K562 (cell line): ENCODE data around the gene HP. TPM values are rescaled to one million over a fixed set of nuclear protein-coding genes. Genes with fewer than 3 reads are reported as not detected.

Experiments used
- ETV5 ChIP-seq: sonication (generic); formaldehyde crosslinking; IDR thresholded peaks from 2 replicates; pipeline ENCODE4 v1.4.0; 2020; ENCODE audit warnings: low read depth, mild to moderate bottlenecking, missing genetic modification reagents
- FOSL1 ChIP-seq: fragments of 200-800 bp; sonication (Bioruptor generic); conservative IDR thresholded peaks from 2 replicates; pipeline ENCODE4 v1.6.1; 2016; ENCODE audit warnings: missing genetic modification characterization, missing compliant biosample characterization
- HDAC1 ChIP-seq, 2 experiments: fragments of 450-650 bp; IDR thresholded peaks; 2 replicates each; pipeline ENCODE4 v1.6.1; 2016 to 2017; ENCODE audit warnings: inconsistent platforms in 1 of 2, mild to moderate bottlenecking in 1 of 2, moderate library complexity in 1 of 2
- NELFE ChIP-seq: IDR thresholded peaks from 2 replicates; pipeline ENCODE4 v1.6.1; 2011; ENCODE audit warnings: mild to moderate bottlenecking; ENCODE audit not compliant: insufficient read depth, insufficient read length
- PYGO2 ChIP-seq: fragments of 450-650 bp; IDR thresholded peaks from 2 replicates; pipeline ENCODE4 v1.6.1; 2016; ENCODE audit warnings: mild to moderate bottlenecking, missing genetic modification characterization, moderate library complexity, missing compliant biosample characterization
- SMARCB1 ChIP-seq: IDR thresholded peaks from 2 replicates; pipeline ENCODE4 v1.6.1; 2011; ENCODE audit warnings: improper control_type of control experiment, low read depth; ENCODE audit not compliant: insufficient read length
- ZBTB2 ChIP-seq: fragments of 450-650 bp; IDR thresholded peaks from 2 replicates; pipeline ENCODE4 v1.6.1; 2016; ENCODE audit warnings: antibody characterized with exemption
- ZNF696 ChIP-seq: fragments of 250-450 bp; sonication (Bioruptor Pico); conservative IDR thresholded peaks from 2 replicates; pipeline ENCODE4 v1.4.0; 2020; ENCODE audit warnings: mild to moderate bottlenecking, moderate library complexity
- polyA plus RNA-seq, 8 experiments: library from polyadenylated mRNA; depleted of rRNA in 4 of 8; stranded (reverse) in 5 of 8; unstranded in 3 of 8; fragments of >200 nt; fragmentation: Nextera tagmentation in 2 of 8; fragmentation: Illumina TruSeq in 1 of 8; extraction: Ambion mirVana in 2 of 8; extraction: Trizol in 1 of 8; gene quantifications; 2 replicates each; pipeline versions ENCODE4 v1.2.1 to v1.2.3, GENCODE V29; 2011 to 2014; ENCODE audit warnings: inconsistent platforms in 1 of 8, missing spikeins in 1 of 8
- total RNA-seq, 7 experiments: library from RNA; depleted of rRNA in 6 of 7; stranded (reverse); fragments of >200 nt in 6 of 7; fragmentation: Illumina TruSeq in 2 of 7; extraction: Trizol in 2 of 7; gene quantifications; 2 replicates each; pipeline versions ENCODE4 v1.2.1 to v1.2.3, GENCODE V29; 2011 to 2021; ENCODE audit warnings: low replicate concordance in 1 of 7
- TF ChIP-seq, protein P1 (sequence below): sonication (generic); formaldehyde crosslinking; IDR thresholded peaks from 2 replicates; pipeline ENCODE4 v1.8.0; 2022; ENCODE audit warnings: mild to moderate bottlenecking, missing genetic modification reagents, borderline replicate concordance
- TF ChIP-seq, protein P2 (sequence below): fragments of 450-650 bp; IDR thresholded peaks from 2 replicates; pipeline ENCODE4 v1.6.1; 2017; ENCODE audit warnings: mild to moderate bottlenecking, moderate library complexity

HP gene
- total and polyA plus RNA-seq, 9 of the 15 experiments (the other 6 are each of a cell fraction or from before 2014, with no cell fraction given) = 0.04 to 8.7 TPM; not detected in 7

DNA sequence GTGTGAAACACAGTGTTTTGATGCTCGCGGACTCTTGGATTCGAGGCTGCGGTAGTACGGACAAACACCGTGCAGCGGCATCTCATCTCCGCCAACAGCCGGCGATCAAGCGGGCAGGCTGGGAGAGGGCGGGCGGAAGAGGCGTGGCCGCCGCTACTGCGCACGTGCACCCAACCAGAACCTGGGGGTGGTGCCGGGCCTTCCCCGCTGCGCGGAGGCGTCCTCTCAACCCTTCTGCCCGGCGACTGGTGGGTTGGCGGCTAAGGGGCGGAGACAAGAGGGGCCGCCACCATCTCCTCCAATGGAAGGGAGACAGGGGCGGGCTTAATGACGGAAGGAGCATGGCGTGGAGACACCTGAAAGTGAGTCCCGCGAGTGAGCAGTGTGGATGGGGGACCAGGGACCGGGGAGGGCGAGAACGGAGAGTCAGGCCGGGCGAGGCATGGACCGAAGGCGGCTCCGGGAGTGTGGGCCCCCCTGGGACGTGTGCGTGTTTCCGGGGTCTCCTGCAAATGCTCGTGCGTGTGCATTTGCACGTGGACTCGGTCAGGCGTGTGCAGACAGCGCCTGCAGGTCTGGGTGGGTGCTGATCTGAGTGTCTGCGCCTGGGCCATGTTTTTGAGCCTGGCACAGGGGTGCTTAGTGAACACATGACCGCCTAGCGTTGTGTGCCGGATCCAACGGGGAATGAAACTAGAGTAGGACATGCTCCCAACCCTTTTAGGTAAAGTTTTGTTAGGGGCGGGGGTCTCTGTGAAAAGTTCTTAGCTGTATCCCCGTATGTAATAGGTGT, 45.7 kb upstream of the HP start, which contains the start of gene DHODH (continued):
- TF ChIP-seq NELFE (no peak), FOSL1 (tag) (no peak), ZBTB2 (no peak; the same call in 1 of the 2 replicates), HDAC1 (IDR thresholded peaks at IDR 0.05) (peak; percentile 31 to 99; a peak in 2 of 4 replicates), ETV5 (CRISPR knock-in tag) (peak; percentile 73; the same call in 1 of the 2 replicates), ZNF696 (CRISPR knock-in tag) (no peak), SMARCB1 (no peak), PYGO2 (no peak)
- TF ChIP-seq, protein P1, sequence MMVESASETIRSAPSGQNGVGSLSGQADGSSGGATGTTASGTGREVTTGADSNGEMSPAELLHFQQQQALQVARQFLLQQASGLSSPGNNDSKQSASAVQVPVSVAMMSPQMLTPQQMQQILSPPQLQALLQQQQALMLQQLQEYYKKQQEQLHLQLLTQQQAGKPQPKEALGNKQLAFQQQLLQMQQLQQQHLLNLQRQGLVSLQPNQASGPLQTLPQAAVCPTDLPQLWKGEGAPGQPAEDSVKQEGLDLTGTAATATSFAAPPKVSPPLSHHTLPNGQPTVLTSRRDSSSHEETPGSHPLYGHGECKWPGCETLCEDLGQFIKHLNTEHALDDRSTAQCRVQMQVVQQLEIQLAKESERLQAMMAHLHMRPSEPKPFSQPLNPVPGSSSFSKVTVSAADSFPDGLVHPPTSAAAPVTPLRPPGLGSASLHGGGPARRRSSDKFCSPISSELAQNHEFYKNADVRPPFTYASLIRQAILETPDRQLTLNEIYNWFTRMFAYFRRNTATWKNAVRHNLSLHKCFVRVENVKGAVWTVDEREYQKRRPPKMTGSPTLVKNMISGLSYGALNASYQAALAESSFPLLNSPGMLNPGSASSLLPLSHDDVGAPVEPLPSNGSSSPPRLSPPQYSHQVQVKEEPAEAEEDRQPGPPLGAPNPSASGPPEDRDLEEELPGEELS (CRISPR knock-in tag) = no peak
- TF ChIP-seq, protein P2, sequence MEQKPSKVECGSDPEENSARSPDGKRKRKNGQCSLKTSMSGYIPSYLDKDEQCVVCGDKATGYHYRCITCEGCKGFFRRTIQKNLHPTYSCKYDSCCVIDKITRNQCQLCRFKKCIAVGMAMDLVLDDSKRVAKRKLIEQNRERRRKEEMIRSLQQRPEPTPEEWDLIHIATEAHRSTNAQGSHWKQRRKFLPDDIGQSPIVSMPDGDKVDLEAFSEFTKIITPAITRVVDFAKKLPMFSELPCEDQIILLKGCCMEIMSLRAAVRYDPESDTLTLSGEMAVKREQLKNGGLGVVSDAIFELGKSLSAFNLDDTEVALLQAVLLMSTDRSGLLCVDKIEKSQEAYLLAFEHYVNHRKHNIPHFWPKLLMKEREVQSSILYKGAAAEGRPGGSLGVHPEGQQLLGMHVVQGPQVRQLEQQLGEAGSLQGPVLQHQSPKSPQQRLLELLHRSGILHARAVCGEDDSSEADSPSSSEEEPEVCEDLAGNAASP = no peak
